Posterior vena cava (tissue), 2 donors: ENCODE data around the gene TACC2. TPM values are rescaled to one million over a fixed set of nuclear protein-coding genes. Genes with fewer than 3 reads are reported as not detected.

ENCODE experiments used
- DNase-seq: peaks from one replicate; pipeline ENCODE4 v3.0.0-alpha.2; 2020; ENCODE audit warnings: low spot score
- intact Hi-C, 2 donors: fragments of 100-400 bp; cut with DNase I; formaldehyde crosslinking; loops; one replicate each; pipeline versions ENCODE4 v1.14.1 to v1.14.2; 2022 to 2023
- total RNA-seq, 2 donors: library from RNA; stranded (reverse); fragmentation: NEBNext Ultra II Directional; extraction: Animal tissue kit (Norgen Biotek cat#: 25700); gene quantifications; one replicate each; pipeline ENCODE4 v1.2.1, GENCODE V29; 2021
- donor health status: DM: yes; HTN: yes; CAD: no.
- donor health status: DM: yes; HTN: yes; CAD: no.

Gene TACC2
- total RNA-seq, 2 donors from 2014 or later: 54.6 to 75.8 TPM

GRCh38 chr10:122127943-122128342 lies 139.0 kb downstream of the TACC2 start:
- intact Hi-C loops: no loop called here
- no peak for DNase-seq

GRCh38 chr10:122128357-122128756 lies 139.4 kb downstream of the TACC2 start:
- intact Hi-C loops: no loop called here
- DNase-seq: peak; percentile 95

GRCh38 chr10:122130474-122131110 lies 141.6 kb downstream of the TACC2 start:
- intact Hi-C loops: no loop called here
- no peak for DNase-seq

GRCh38 chr10:122132331-122132755 lies 143.4 kb downstream of the TACC2 start:
- intact Hi-C loops: no loop called here

GRCh38 chr10:122132882-122133565 lies 144.1 kb downstream of the TACC2 start:
- no peak for DNase-seq
- intact Hi-C loops: no loop called here

More at GRCh38 chr10:122132331-122132755, 143.4 kb downstream of the TACC2 start:
- DNase-seq: no peak

- intact Hi-C loops: no loop called here
These were observed 146.5 kb downstream of the TACC2 start for GRCh38 chr10:122135251-122136025.

GRCh38 chr10:122138831-122139625 lies 150.1 kb downstream of the TACC2 start:
- no peak for DNase-seq
- intact Hi-C loops: no loop called here

More at GRCh38 chr10:122135251-122136025, 146.5 kb downstream of the TACC2 start:
- no peak for DNase-seq

GRCh38 chr10:122139627-122140170 lies 150.7 kb downstream of the TACC2 start:
- DNase-seq: no peak
- intact Hi-C loops: loop anchor here in 1 of 2 donors (10.0 kb wide), 1 partner anchor 125 kb away; no protein-coding TSS in a partner anchor

GRCh38 chr10:122140461-122140902 lies 151.5 kb downstream of the TACC2 start:
- intact Hi-C loops: loop anchor here in 1 of 2 donors (10.0 kb wide), 1 partner anchor 124 kb away; no protein-coding TSS in a partner anchor

GRCh38 chr10:122140941-122141623 lies 152.1 kb downstream of the TACC2 start:
- DNase-seq: peak; percentile 97
- intact Hi-C loops: loop anchor here in 1 of 2 donors (10.0 kb wide), 1 partner anchor 124 kb away; no protein-coding TSS in a partner anchor

More at GRCh38 chr10:122140461-122140902, 151.5 kb downstream of the TACC2 start:
- no peak for DNase-seq

- DNase-seq: no peak
- intact Hi-C loops: loop anchor here in 1 of 2 donors (10.0 kb wide), 1 partner anchor 123 kb away; no protein-coding TSS in a partner anchor
These were observed 153.1 kb downstream of the TACC2 start for GRCh38 chr10:122141821-122142640.

- DNase-seq: no peak
- intact Hi-C loops: loop anchor here in 1 of 2 donors (10.0 kb wide), 1 partner anchor 122 kb away; no protein-coding TSS in a partner anchor
These were observed 153.8 kb downstream of the TACC2 start for GRCh38 chr10:122142641-122143237.

GRCh38 chr10:122143238-122143841 lies 154.4 kb downstream of the TACC2 start:
- no peak for DNase-seq
- intact Hi-C loops: loop anchor here in 1 of 2 donors (10.0 kb wide), 1 partner anchor 121 kb away; no protein-coding TSS in a partner anchor

- DNase-seq: no peak
- intact Hi-C loops: loop anchor here in 1 of 2 donors (10.0 kb wide), 1 partner anchor 121 kb away; no protein-coding TSS in a partner anchor
These were observed 155.2 kb downstream of the TACC2 start for GRCh38 chr10:122144199-122144598.

- DNase-seq: no peak
- intact Hi-C loops: loop anchor here in 1 of 2 donors (10.0 kb wide), 1 partner anchor 120 kb away; no protein-coding TSS in a partner anchor
These were observed 156.2 kb downstream of the TACC2 start for GRCh38 chr10:122145113-122145512.

GRCh38 chr10:122147663-122148062 lies 158.7 kb downstream of the TACC2 start:
- intact Hi-C loops: loop anchor here in 1 of 2 donors (10.0 kb wide), 1 partner anchor 117 kb away; no protein-coding TSS in a partner anchor
- DNase-seq: no peak
